NCI-H2196 treated with DMSO at 0.1 percent for 48 hours (cell line): ENCODE results near the gene CAMK2N2.
"Not testable (repeated sequence)": the region's sequence is repeated elsewhere in the genome, so short reads cannot be mapped to it uniquely, and the experiment has no call there.

Experiments
- DNase-seq: peaks from one replicate; lab custom pipeline; 2025; ENCODE audit not compliant: unreplicated experiment; lab: John Stamatoyannopoulos, UW

The CAMK2N2 gene

DNA sequence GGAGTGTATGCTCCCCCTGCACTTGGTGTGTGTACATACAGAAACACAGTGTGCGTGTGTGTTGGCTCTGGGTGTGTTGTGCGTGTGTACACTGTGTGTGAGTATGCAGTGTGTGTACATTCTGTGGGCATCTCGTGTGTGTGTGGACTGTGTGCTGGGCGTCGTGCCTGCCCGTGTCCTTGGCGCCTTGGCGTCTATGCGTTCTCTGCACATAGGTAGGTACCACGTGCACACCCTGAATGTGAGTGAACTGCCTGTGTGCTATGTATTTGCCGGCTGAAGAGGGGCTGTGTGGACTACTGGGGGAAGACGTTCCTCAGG, 14.0 kb upstream of the CAMK2N2 start:
- no peak for DNase-seq

DNA sequence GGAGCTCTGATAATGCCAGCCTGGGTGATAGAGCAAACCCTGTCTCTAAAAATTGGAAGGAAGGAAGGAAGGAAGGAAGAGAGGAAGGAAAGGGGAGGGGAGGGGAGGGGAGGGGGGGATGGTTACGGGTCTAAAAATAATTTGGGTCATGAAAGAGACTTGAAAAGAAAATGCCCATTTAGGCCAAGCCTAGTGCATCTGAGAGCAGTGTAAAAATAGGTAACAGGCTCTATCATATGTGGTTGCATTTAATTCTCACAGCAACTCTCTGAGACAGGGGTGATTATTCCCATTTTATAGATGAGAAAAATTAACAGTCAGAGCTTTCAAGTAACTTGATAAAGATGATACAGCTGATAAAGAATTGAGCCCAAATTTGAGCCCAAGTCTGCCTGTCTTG, 10.9 kb upstream of the CAMK2N2 start:
- DNase-seq = no peak

DNA sequence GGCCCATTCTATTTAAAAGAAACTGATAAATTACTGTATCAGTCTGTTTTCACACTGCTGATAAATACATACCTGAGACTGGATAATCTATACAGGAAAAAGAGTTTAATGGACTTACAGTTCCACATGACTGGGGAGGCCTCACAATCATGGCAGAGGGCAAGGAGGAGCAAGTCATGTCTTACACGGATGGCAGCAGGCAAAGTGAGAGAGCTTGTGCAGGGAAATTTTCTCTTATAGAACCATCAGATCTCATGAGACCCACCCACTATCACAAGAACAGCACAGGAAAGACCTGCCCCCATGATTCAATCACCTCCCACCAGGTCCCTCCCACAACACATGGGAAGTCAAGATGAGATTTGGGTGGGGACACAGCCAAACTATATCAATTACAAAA, 5.9 kb upstream of the CAMK2N2 start:
- not testable (repeated sequence) for DNase-seq

DNA sequence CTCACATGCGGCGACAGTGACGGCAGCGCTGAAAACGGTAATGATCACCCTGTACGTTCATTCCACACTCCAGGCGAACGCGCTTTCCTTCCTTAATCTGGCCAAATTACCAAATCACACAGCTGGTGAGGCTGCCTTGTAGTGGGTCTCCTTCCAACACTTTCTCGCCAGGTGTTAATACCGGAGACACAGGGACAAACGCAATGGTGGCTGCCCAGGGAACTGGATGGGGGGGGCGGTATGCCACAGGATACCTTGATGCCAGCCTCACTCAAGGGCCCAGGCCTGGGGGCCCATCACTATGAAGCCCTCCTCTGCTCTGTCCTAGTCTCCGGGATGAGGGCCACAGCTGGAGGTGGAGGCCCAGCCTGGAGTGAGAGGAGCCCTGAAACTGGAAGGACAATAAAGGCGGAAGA, 1.4 kb upstream of the CAMK2N2 start:
- DNase-seq = no peak

DNA sequence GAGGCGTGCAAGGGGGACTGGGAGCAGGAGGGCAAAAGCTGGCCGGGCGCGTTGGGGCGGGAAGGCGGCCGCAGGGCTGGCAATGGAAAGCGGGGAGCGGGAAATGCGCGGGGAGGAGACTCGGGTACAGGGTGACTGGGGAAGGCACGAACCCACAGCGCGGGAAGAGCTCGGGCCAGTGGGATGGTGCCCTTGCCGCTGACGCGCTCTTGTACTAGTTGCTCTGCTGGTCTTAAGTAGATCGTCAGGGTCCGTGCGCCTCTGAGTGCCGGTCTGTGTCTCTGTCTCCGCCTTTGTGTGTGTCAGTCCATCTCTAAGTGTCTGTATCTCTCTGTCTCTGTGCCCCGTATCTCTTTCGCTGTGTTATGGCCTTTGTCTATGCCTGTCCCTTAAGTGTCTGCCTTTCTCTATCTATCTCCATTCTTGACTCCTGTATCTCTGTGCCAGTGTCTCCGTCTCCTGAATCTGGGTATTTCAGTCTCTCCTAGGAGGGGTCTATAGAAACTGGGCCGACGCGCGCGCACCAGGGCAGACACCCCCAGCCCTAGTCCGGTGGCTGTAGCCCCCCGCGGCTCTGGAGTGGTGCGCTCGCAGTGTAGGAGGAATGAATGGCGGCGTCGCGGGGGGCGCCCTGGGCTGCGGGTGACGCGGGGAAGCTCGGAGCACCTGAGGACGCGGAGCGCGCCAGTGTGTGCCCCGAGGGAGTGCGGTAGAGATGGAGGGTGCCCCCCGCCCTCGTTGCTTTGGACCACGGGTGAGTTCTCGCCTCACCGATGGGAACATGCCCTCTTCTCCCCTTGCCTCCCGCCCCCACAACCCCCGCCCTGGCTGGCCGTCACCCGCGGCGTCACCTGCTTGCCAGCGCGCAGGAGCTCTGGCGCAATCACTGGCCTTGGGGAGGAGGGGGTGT, 756 bp upstream of the CAMK2N2 start:
- DNase-seq = peak; percentile 76

DNA sequence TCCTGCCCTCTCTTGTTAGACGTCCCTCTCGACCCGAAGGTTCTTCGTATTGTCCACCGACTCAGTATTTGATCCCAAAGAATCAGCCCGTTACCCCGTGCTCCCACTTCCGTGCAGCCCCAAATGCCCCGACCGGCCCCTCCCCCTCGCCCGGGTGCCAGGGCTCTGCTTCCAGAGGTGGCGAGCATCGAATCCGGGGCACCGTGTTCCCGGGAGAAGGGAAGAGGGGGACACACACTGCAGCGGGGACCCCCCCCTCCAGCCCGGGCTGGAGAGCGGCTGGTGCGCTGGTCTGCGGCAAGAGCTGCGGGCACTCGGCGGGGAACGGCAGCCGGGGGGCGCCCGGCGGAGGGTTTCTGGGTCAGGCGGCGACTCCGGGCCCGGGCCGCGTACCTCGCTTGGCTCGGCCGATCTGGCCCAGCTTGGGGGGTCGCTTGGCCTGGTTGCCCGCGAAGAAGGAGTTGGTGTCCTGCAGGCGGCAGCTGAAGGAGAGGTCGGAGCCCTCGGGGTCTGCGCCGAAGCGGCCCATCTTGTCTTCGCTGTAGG, 556 bp downstream of the CAMK2N2 start:
- DNase-seq = no peak

DNA sequence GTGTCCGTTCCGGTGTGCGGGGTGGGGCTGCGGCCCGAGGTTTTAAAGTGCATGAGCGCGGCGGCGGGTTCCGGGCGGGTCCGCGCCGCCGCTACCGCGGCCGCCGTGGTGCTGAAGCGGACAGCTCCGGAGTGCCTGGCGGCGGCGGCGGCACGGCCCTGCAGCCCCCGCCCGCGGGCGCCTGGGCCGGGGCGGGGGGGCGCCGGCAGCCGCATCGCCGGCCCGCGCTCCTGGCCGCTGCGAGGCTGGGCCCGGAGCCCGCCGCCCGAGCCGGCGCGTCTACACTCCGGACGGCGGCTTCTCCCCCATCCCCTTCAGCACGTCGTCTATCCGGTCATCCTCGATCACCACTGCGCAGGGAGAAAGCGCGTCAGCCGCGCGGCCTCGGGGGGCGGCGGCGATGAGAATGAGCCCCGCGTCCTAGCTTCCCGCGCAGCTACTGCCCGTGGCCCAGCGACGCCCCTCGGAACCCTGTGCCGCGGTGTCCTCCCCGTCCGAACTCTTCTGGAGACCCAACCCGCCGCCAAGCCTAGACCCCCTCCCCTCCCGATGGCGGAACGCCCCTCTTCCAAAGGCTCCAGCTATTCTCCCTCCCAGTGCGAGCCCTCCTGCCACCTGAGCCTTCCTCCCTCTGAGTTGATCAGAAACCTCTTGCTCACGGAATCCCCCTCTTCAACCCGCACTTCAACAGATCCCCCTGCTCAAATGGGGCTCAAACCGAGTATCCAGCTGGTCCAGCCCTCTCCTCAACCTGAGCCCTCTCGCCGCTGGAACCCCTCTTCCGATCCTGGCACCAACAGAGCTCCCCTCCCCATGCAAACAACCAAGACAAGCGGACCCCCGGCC, 1.3 kb downstream of the CAMK2N2 start:
- no peak for DNase-seq

DNA sequence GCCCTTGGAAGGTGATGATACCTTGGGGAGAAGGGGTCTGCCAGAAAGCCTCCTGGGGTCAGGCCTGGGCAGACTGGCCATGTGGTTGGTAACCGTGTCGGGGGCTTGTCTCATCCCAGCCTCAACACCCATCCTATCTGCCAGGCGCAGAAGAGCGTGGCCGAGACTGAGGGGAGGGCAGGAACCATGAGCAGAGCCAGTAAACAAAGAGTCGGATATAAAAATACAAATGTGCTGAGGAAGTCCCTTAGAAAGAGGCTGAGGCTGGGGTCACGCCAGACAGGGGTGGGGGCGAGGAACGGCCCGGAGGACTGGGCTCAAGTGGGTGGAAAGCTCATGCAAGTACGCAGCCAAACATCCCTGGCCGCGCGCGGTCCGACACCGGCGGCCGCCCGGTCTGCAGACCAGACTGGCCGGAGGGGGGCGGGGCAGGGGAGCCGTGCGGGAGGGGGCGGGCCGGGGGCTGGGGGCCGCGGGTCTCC, 1.9 kb downstream of the CAMK2N2 start:
- no peak for DNase-seq

DNA sequence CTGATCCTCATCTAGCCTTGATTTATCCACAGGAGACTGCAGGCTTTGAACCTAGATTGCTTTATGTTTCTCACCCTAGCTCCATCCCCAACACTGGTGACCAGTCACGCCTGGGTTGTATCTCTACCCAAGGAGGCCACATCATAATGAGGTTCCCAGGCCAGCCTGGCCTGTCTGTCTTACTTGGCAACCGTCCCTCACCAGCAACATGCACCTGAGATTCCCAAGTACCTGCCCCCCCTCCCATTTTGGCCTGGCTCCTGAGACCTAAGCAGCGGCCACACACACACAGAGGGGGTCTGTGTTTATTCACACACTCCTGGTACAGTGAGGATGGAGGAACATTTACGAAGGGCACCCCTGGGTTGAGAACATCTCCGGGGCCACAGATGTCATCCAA, 2.4 kb downstream of the CAMK2N2 start:
- DNase-seq = no peak

DNA sequence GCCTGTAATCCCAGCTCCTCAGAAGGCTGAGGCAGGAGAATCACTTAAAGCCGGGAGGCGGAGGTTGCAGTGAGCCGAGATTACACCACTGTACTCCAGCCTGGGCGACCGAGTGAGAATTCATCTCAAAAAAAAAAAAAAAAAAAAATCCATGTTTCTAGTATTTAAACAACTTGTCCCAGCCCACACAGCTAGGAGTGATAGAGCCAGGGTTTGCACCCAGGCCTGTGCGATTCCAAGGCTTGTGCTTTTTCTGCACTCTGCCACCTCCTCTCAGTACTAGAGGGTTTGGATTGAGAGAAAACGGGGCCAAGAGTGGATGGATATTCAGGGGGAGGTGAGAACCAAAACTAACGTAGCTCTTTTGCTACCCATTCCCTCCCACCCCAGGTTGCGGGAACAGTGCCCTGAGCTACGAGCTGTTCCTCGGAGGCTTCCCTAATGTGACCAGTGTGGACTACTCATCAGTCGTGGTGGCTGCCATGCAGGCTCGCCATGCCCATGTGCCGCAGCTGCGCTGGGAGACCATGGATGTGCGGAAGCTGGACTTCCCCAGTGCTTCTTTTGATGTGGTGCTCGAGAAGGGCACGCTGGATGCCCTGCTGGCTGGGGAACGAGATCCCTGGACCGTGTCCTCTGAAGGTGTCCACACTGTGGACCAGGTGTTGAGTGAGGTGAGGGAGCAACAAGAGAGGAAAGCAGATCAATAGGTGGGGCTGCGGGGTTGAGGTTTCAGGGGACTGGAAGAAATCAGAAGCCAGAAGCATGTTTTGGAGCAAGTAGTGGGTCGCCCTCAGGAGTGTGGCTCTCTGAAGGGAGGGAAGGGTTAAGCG, 4.1 kb downstream of the CAMK2N2 start:
- DNase-seq = no peak

DNA sequence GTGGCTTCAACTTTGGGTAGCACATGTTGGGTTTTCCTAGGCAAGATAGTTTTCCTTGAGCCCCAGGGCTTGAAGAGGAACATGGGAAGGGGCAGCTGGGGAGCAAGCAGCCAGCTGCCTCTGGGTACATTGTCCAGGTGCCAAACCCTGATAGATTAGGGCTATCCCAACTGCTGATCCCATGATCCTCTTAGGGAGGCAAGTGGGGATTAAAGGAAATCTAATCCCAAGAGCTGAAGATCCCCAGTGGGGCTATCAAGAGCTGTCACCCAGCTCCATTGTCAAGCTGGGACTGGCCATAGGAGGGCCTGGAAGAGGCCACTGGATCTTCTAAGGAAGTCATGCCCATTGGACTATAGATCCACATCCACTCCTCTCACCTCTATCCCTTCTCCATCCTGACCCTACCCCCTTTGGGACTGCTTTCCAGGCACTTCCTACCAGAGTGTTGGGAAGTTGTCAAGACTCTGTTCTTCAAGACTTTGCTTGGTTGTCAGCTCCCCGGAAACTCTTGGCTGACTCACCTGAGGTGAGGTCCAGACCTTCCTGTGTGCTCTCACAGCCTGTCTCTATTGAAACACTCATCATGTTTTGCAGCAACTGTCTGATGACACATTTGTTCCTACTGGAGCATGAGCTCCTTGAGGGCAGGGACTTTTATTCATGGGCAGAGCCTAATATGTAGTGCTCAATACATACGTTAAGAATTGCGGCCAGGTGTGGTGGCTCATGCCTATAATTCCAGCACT, 5.9 kb downstream of the CAMK2N2 start:
- no peak for DNase-seq

DNA sequence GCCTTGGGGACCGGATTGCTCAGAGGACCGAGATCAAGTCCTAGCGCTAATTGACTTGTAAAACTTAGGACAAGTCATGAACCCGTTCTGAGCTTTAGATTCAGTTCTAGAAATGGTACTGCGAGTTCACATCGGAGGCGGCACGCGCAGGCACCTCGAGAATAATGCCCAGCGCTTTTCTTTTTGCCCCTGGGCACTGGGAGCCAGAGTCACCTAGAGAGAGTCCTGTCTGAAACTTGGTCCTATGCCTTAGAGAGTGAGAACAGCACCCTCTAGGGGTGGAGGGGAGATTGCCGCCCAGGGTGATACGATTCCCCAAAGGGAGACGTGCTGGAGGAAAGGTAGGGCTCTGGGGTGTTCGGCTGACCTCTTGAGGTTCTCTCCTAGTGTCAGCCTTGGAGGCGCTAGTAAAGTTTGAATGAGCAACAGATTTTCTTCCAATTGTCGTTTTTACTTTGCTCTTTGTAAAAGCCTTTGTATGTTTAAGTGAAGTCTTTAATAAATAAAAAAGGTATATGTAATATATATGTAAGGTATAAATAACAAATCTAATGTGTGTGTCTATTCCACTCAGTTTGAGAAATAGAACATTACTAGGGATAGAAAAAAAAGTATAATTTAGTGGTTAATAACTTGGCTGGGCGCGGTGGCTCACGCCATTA, 11.1 kb downstream of the CAMK2N2 start:
- peak; percentile 88 for DNase-seq

DNA sequence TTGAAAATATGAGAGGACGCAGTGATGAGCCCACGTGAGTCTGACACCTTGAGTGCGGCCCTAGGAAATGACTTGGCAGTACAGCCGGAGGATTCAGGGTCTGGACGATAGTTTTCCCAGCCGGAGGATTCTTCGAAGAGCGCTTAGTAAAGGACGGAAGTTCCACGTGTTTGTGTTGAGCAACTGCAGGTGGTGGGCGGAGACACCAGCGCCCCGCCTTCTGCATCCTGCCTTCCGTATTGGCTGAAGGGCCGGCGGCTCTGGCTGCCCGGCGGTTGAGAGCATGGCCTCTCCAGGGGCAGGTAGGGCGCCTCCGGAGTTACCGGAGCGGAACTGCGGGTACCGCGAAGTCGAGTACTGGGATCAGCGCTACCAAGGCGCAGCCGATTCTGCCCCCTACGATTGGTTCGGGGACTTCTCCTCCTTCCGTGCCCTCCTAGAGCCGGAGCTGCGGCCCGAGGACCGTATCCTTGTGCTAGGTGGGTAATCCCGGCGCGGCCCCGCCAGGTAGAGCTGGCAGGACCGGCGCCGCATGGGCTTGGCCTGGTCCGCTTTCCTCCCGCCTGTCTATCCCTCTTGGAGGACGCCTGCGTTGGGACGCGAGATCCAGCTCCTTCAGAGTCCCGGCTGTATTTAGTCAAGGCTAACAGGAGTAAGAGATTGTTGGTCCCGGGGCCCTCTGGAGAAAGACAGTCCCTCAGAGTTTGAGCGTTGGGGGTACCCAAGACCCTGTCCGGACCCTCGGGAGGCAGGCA, 11.8 kb downstream of the CAMK2N2 start, which contains the start of gene EEF1AKMT4:
Gene EEF1AKMT4, plus strand, starts transcription at position 261 of the 755 bp plus-strand sequence. Its CDS starts 23 bp downstream, at position 284.
- peak; percentile 98 for DNase-seq

DNA sequence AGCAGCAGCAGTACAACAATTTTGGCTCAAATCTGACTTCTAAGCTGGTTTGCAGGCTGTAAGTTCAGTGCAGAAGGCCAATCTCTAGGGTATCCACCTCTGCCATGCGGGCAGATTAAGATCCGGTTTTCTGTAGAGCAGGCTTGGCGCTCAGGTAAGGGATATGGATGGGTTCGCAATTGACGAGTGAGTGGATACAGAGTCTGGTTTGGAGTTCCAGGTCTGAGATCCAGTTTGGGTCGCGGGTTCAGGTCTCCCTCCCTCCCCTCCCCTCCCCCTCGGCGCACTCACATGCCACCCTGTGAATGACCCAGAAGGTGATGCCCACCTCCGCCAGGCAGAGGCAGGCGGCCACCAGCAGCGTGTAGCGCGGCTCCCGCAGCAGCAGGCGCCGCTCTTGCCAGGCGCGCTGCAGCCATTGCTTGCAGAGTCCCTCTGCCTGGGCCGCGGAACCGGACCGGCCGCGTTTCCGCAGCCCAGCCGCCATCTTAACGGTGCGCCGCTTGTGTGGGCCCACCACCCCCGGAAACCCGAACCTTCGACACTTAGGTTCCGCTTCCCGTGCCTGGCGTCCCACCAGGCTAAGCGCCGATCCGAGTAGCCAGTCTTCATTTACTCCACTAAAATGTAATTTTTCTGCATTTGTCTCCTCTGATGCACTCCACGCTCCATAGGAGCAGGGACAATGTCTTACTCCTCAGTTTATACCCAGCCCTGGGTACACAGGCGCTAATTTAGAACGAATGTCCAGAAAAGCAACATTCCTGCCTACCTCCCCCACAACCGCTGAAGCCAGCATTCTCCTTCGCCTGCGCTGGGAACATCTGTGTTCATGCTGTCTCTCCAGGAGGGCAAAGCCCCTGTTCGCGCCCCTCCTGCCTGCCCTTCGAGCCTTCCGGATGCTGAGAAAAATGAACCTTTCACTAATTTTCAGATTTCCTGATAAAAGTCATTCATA, 12.6 kb downstream of the CAMK2N2 start, which contains the start of gene ALG3:
Gene ALG3, minus strand, starts transcription at position 509 of the 958 bp plus-strand sequence. Its CDS starts 22 bp downstream, at position 487.
- peak; percentile 76 for DNase-seq

DNA sequence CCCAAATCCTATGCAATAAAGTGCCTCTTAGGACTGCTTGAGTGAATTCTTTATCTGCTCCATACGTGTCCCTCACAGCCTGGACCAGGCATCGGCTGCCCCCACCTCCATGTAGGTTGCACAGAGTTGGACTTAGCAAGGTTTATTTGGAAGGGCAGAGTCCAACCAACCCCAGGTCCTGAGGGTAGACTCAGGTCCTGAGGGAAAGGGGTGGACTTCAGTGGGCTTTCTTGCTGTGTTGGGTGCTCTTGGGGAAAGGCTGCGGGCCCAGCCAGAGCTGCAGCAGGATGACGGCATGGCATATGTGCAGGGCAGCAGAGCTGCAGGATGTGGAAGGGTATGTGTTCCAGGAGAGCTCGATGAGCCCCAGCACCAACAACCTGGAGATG, 19.1 kb downstream of the CAMK2N2 start:
- DNase-seq = no peak

DNA sequence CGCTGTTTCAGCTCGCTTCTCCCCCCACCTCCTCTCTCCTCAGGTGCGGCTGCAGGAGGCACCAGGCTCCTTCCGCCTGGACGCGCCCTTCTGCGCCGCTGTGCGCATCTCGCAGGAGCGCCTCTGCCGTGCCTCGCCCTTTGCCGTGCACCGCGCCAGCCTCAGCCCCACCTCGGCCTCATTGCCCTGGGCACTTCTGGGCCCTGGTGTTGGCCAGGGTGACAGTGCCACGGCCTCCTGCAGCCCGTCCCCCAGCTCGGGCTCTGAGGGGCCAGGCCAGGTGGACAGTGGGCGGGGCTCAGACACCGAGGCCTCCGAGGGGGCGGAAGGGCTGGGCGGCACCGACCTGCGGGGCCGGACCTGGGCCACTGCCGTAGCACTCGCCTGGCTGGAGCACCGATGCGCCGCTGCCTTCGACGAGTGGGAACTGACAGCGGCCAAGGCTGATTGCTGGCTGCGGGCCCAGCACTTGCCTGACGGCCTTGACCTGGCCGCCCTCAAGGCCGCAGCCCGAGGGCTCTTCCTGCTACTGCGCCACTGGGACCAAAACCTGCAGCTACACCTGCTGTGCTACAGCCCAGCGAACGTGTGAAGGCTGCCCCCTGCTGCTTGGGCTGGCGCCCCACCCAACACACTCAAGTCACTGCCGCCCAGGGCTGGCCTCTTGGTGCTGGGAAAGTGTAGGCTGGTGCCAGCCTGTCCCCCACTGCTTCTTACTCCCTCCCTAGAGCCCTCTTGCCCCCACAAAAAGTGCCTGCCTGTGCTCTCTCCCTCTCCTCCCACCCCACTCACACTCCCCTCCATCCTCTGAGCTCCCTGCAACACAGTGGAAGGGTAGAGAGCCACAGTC, 19.7 kb downstream of the CAMK2N2 start:
- DNase-seq = peak; percentile 98

DNA sequence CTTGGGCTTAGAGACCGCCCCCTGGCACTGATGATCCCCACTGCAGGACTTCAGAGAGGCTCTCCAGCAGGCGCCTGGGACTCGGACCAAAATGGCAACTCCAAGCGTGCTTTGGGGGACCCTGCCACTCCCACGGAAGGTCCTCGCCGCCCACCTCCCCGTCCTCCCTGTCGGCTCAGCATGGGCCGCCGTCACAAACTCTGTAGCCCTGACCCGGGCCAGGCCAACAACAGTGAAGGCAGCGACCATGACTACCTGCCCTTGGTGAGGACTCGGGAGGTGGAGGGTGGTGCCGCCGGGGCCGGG, 20.3 kb downstream of the CAMK2N2 start:
- DNase-seq = no peak
